ENCODE data around the gene SHROOM1. TPM values are rescaled to one million over a fixed set of nuclear protein-coding genes. Genes with fewer than 3 reads are reported as not detected.

Gene SHROOM1
- total and polyA plus RNA-seq, 2 of the 8 experiments (the other 6 are each of a cell fraction or from before 2014, with no cell fraction given), result 3.9 to 5.2 TPM

GRCh38 chr5:132790201-132790865 lies 40.1 kb downstream of the SHROOM1 start:
- POLR2A ChIA-PET (ENCODE audit: partially characterized antibody), result interaction anchor here (0.7 kb wide), 1 partner anchor 541 kb away, joined by 3 read pairs; no protein-coding TSS in a partner anchor
- CTCF ChIA-PET (ENCODE audit: partially characterized antibody), result interaction anchor here (0.6 to 1.7 kb wide), 4 partner anchors 11 to 727 kb away, joined by 3 to 7 read pairs (median 4); no protein-coding TSS in a partner anchor
- H3K4ac ChIP-seq (replicated peaks; ENCODE audit: insufficient read length, low read depth, low read length), result no peak overlapping the region

More at GRCh38 chr5:132790201-132790865, 40.1 kb downstream of the SHROOM1 start:
- DNase-seq (ENCODE audit: low read depth in 1 of 2, low spot score in 2 of 2) (peak in 1 of 2 experiments; percentile 28), FAIRE-seq (no peak)
- Histone ChIP-seq H3K23ac (ENCODE audit: insufficient read length) (no peak overlapping the region), H3K56ac (replicated peaks; ENCODE audit: insufficient read length, low read depth, low read length) (no peak overlapping the region), H4K91ac (replicated peaks; ENCODE audit: insufficient read length, low read length) (no peak overlapping the region), H3K9ac (replicated peaks in 1 of 4; ENCODE audit: extremely low read depth in 1 of 4, low read depth in 3 of 4, low read length in 3 of 4) (no peak overlapping the region), H3K14ac (ENCODE audit: insufficient read length) (no peak overlapping the region), H2BK120ac (replicated peaks; ENCODE audit: low read depth, low read length) (no peak overlapping the region), H3K36me3 (ENCODE audit: control insufficient read depth in 2 of 4, insufficient read depth in 4 of 4, low read length in 3 of 4) (no peaks in the 10 kb centered on the region), H3K9me3 (ENCODE audit: insufficient read depth in 2 of 2, low read depth in 1 of 2, low read length in 1 of 2) (no peaks in the 10 kb centered on the region), H2AK5ac (ENCODE audit: low read depth, low read length) (no peak overlapping the region), H3K4me1 (replicated peaks in 1 of 4; ENCODE audit: control insufficient read depth in 3 of 4, insufficient read depth in 4 of 4, low read length in 3 of 4) (no peaks in the 10 kb centered on the region; a peak in 1 of 7 replicates), H4K5ac (ENCODE audit: insufficient read length, low read depth, low read length) (no peak overlapping the region), H2BK12ac (ENCODE audit: low read depth, low read length) (no peak overlapping the region), H2BK20ac (ENCODE audit: low read length) (no peak overlapping the region), H3K4me3 (ENCODE audit: extremely low read depth in 1 of 4, insufficient read depth in 2 of 4, low read depth in 3 of 4, low read length in 4 of 4) (no peak overlapping the region), H3K23me2 (ENCODE audit: low read depth, low read length) (no peaks in the 10 kb centered on the region), H2AFZ (ENCODE audit: low read length) (no peak overlapping the region), H4K8ac (ENCODE audit: extremely low read depth, insufficient read depth, low read length) (no peak overlapping the region), H4K20me1 (replicated peaks in 1 of 2; ENCODE audit: control insufficient read depth in 1 of 2, insufficient read depth in 2 of 2, low read length in 2 of 2) (no peaks in the 10 kb centered on the region), H3K79me1 (ENCODE audit: low read depth, low read length) (no peaks in the 10 kb centered on the region), H2BK15ac (ENCODE audit: low read length) (no peak overlapping the region), H3K4me2 (ENCODE audit: insufficient read depth in 1 of 2, low read depth in 2 of 2, low read length in 2 of 2) (no peak overlapping the region), H3K79me2 (ENCODE audit: control insufficient read depth in 1 of 2, insufficient read depth in 2 of 2, low read length in 2 of 2) (no peaks in the 10 kb centered on the region), H3K18ac (ENCODE audit: extremely low read depth, low read length) (no peak overlapping the region), H3K27me3 (replicated peaks in 1 of 4; ENCODE audit: control insufficient read depth in 3 of 4, extremely low read depth in 1 of 4, insufficient read depth in 3 of 4, low read length in 3 of 4) (no peaks in the 10 kb centered on the region), H2BK5ac (ENCODE audit: low read depth, low read length) (no peak overlapping the region), H3K27ac (ENCODE audit: low read depth, low read length) (no peak overlapping the region)
- WGBS, 2 experiments (ENCODE audit: extremely low coverage in 1 of 2, insufficient coverage in 1 of 2, insufficient read length in 1 of 2, insufficient replicate concordance in 2 of 2, low coverage in 1 of 2, low lambda C conversion rate in 2 of 2, missing lambda C conversion rate in 1 of 2), result 91% methylated on average over 2 of the region's 2 CpGs; no CpG with 5 or more reads in 1 of the 2 experiments
- TF ChIP-seq BACH1 (IDR thresholded peaks at IDR 0.05; ENCODE audit: low read length), result no peak
- TF ChIP-seq TAF7 (optimal IDR thresholded peaks at IDR 0.05; ENCODE audit: borderline replicate concordance, low read depth, low read length), result no peak
- no peak for TF ChIP-seq POLR2AphosphoS5 (IDR thresholded peaks at IDR 0.05; ENCODE audit: low read depth, low read length)
- no peak for TF ChIP-seq GABPA (IDR thresholded peaks at IDR 0.05; ENCODE audit: borderline replicate concordance, insufficient read depth, low read length)
- TF ChIP-seq CEBPB (IDR thresholded peaks at IDR 0.05; ENCODE audit: low read depth, low read length), result no peak
- TF ChIP-seq KDM1A (IDR thresholded peaks at IDR 0.05; ENCODE audit: borderline replicate concordance, low read length), result no peak
- no peak for TF ChIP-seq RNF2 (IDR thresholded peaks at IDR 0.05; ENCODE audit: borderline replicate concordance, low read depth, low read length, missing control alignments, poor library complexity, severe bottlenecking)
- no peak for TF ChIP-seq SIRT6 (IDR thresholded peaks at IDR 0.05; ENCODE audit: low read length)
- no peak for TF ChIP-seq SUZ12 (IDR thresholded peaks at IDR 0.05; ENCODE audit: low read length)
- no peak for TF ChIP-seq SAP30 (IDR thresholded peaks at IDR 0.05; ENCODE audit: insufficient read depth, insufficient replicate concordance, low read length)
- TF ChIP-seq BRCA1 (IDR thresholded peaks at IDR 0.05; ENCODE audit: low read depth, low read length), result no peak
- no peak for TF ChIP-seq EGR1 (IDR thresholded peaks at IDR 0.05; ENCODE audit: borderline replicate concordance, low read depth, low read length)
- TF ChIP-seq ASH2L (IDR thresholded peaks at IDR 0.05; ENCODE audit: low read length), result no peak

Data from H1 (cell line).